GM12878 (cell line): ENCODE data around the gene AP1M2. TPM values are rescaled to one million over a fixed set of nuclear protein-coding genes. Genes with fewer than 3 reads are reported as not detected.

ENCODE experiments used
- ATAC-seq: fragments of 200-7000 bp; cut with Tn5 transposase; 3 replicates; pipeline ENCODE4 v1.9.1; 2020; ENCODE audit warnings: mild to moderate bottlenecking, moderate library complexity
- BruUV-seq: library from RNA; stranded (reverse); fragments of 400-500 nt; replicated peaks from 2 replicates; lab custom pipeline; 2021; lab: Mats Ljungman, UMichigan
- CTCF ChIA-PET: fragments of 300-600 bp; sonication (Branson Sonifier 250); formaldehyde crosslinking; extraction: SDS; loops from one replicate; lab custom pipeline; 2021; ENCODE audit warnings: inconsistent platforms; lab: Yijun Ruan, JAX
- POLR2A ChIA-PET: fragments of 350-600 bp; formaldehyde crosslinking; extraction: SDS; loops from one replicate; lab custom pipeline; 2021; ENCODE audit warnings: inconsistent platforms; lab: Charles Lee
- RAD21 ChIA-PET: fragments of 300-600 bp; sonication (Branson Sonifier 250); formaldehyde crosslinking; loops from one replicate; lab custom pipeline; 2023; ENCODE audit warnings: antibody characterized with exemption; ENCODE audit not compliant: unreplicated experiment; lab: Charles Lee
- SMC1A ChIA-PET: fragments of 300-600 bp; sonication (Branson Sonifier 250); formaldehyde crosslinking; loops from one replicate; lab custom pipeline; 2023; ENCODE audit not compliant: unreplicated experiment, uncharacterized antibody; lab: Charles Lee
- DNase-seq: peaks from one replicate; pipeline ENCODE4 v3.0.0-alpha.2; 2011; ENCODE audit warnings: low read depth, low spot score
- FAIRE-seq: peaks from 3 replicates; lab custom pipeline; 2011; peaks lifted over from hg19 to GRCh38; lab: Jason Lieb, UNC
- H2AFZ ChIP-seq: 2 replicates; pipeline ENCODE4 v1.6.0; 2011; ENCODE audit warnings: low read depth, low read length, control low read depth; ENCODE audit not compliant: control insufficient read depth
- H3K27ac ChIP-seq: 2 replicates; pipeline ENCODE4 v1.5.1; 2011; ENCODE audit warnings: control low read depth; ENCODE audit not compliant: control insufficient read depth, insufficient read depth
- H3K27me3 ChIP-seq, 2 experiments: replicated peaks in 1 of 2; 2 replicates each; pipeline versions ENCODE4 v1.6.0 to v1.6.1; 2011; ENCODE audit warnings: low read length in 1 of 2; ENCODE audit not compliant: control insufficient read depth in 2 of 2, insufficient read depth in 2 of 2
- H3K36me3 ChIP-seq, 2 experiments: 2 replicates each; pipeline ENCODE4 v1.5.1; 2011; ENCODE audit warnings: low read length in 1 of 2; ENCODE audit not compliant: control insufficient read depth in 2 of 2, insufficient read depth in 2 of 2
- H3K4me1 ChIP-seq: 2 replicates; pipeline ENCODE4 v1.6.1; 2011; ENCODE audit warnings: mild to moderate bottlenecking, low read length, moderate library complexity, mixed read lengths; ENCODE audit not compliant: control insufficient read depth, insufficient read depth
- H3K4me2 ChIP-seq: 2 replicates; pipeline ENCODE4 v1.6.0; 2011; ENCODE audit warnings: control low read depth; ENCODE audit not compliant: control insufficient read depth, insufficient read depth
- H3K4me3 ChIP-seq: fragments of 200-600 bp; sonication (generic); 2 replicates; pipeline ENCODE4 v1.5.1; 2016
- H3K79me2 ChIP-seq: 2 replicates; pipeline ENCODE4 v1.6.0; 2011; ENCODE audit warnings: low read length; ENCODE audit not compliant: control insufficient read depth, insufficient read depth
- H3K9ac ChIP-seq: 2 replicates; pipeline ENCODE4 v1.8.0; 2011; ENCODE audit warnings: low read length, control low read depth, mixed read lengths; ENCODE audit not compliant: control insufficient read depth, insufficient read depth
- H3K9me3 ChIP-seq: replicated peaks from 3 replicates; pipeline ENCODE4 v1.5.1; 2011; ENCODE audit warnings: mild to moderate bottlenecking, low read length; ENCODE audit not compliant: control insufficient read depth, insufficient read depth
- H4K20me1 ChIP-seq: 2 replicates; pipeline ENCODE4 v1.6.0; 2011; ENCODE audit not compliant: control insufficient read depth, insufficient read depth
- CBX5 ChIP-seq: sonication (generic); IDR thresholded peaks from 2 replicates; pipeline ENCODE4 v1.6.1; 2016; ENCODE audit warnings: low read depth, moderate library complexity, mild to moderate bottlenecking, inconsistent platforms
- CREM ChIP-seq: IDR thresholded peaks from 2 replicates; pipeline ENCODE4 v1.6.1; 2014; ENCODE audit warnings: antibody characterized with exemption, low read depth
- DPF2 ChIP-seq: fragments of 450-650 bp; IDR thresholded peaks from 2 replicates; pipeline ENCODE4 v1.6.1; 2017; ENCODE audit warnings: mild to moderate bottlenecking
- IKZF1 ChIP-seq: fragments of 450-650 bp; conservative IDR thresholded peaks from 2 replicates; pipeline ENCODE4 v1.6.1; 2017; ENCODE audit warnings: antibody characterized with exemption, mild to moderate bottlenecking
- NFIC ChIP-seq: IDR thresholded peaks from 2 replicates; pipeline ENCODE4 v1.6.1; 2012; ENCODE audit warnings: low read depth, mild to moderate bottlenecking, inconsistent platforms, low read length, moderate library complexity
- NFYA ChIP-seq: IDR thresholded peaks from 2 replicates; pipeline ENCODE4 v1.6.1; 2011; ENCODE audit warnings: low read depth, mild to moderate bottlenecking, low read length, improper control_type of control experiment, borderline replicate concordance
- POLR2AphosphoS2 ChIP-seq: IDR thresholded peaks from 2 replicates; pipeline ENCODE4 v1.6.1; 2011; ENCODE audit warnings: low read depth, mild to moderate bottlenecking, low read length, improper control_type of control experiment, moderate library complexity
- RAD21 ChIP-seq: IDR thresholded peaks from 2 replicates; pipeline ENCODE4 v1.6.1; 2011; ENCODE audit warnings: mild to moderate bottlenecking, low read depth, low read length, moderate library complexity; ENCODE audit not compliant: insufficient read depth
- WGBS: methylation state at CpG from one replicate; pipeline ENCODE4 v1.1.6; 2016; ENCODE audit warnings: low lambda C conversion rate; ENCODE audit not compliant: insufficient replicate concordance, insufficient coverage; ENCODE audit errors: missing lambda C conversion rate; 5-methylcytosine and 5-hydroxymethylcytosine counted together
- in situ Hi-C: fragments of 300-500 bp; cut with MboI; formaldehyde crosslinking; loops from 9 replicates; pipeline ENCODE4 v1.14.3; 2018; ENCODE audit warnings: mixed read lengths
- intact Hi-C: fragments of 100-400 bp; cut with micrococcal nuclease; formaldehyde crosslinking; loops from one replicate; pipeline ENCODE4 v1.14.2; 2022; ENCODE audit not compliant: unreplicated experiment
- polyA plus RNA-seq, 11 experiments: library from polyadenylated mRNA; depleted of rRNA in 4 of 11; unstranded in 6 of 11; stranded (reverse) in 5 of 11; fragments of >200 nt; fragmentation: Nextera tagmentation in 4 of 11; fragmentation: Illumina TruSeq in 1 of 11; extraction: Ambion mirVana in 4 of 11; extraction: Trizol in 1 of 11; gene quantifications; 1 replicate in 1 of 11; 2 replicates in 10 of 11; pipeline versions ENCODE4 v1.2.1 to v1.2.3, GENCODE V29; 2011 to 2016; ENCODE audit warnings: inconsistent platforms in 2 of 11, missing spikeins in 2 of 11, low read depth in 1 of 11
- total RNA-seq, 4 experiments: library from RNA; depleted of rRNA in 3 of 4; stranded (reverse); fragments of >200 nt in 3 of 4; fragmentation: Illumina TruSeq in 1 of 4; extraction: Trizol in 1 of 4; gene quantifications; 2 replicates each; pipeline versions ENCODE4 v1.2.1 to v1.2.3, GENCODE V29; 2013 to 2021
- TF ChIP-seq, protein P1 (sequence below): fragments of 450-650 bp; formaldehyde crosslinking; IDR thresholded peaks from 2 replicates; pipeline ENCODE4 v1.4.0; 2020; ENCODE audit warnings: mild to moderate bottlenecking, moderate library complexity
- TF ChIP-seq, protein P2 (sequence below): fragments of 450-650 bp; IDR thresholded peaks from 2 replicates; pipeline ENCODE4 v1.6.1; 2018; ENCODE audit warnings: borderline replicate concordance, mild to moderate bottlenecking; ENCODE audit not compliant: partially characterized antibody
- TF ChIP-seq, protein P3 (sequence below): fragments of 150-350 bp; IDR thresholded peaks from 2 replicates; pipeline ENCODE4 v1.6.1; 2016; ENCODE audit warnings: low read depth, low read length

Gene AP1M2
- total and polyA plus RNA-seq, 10 of the 15 experiments (the other 5 are each of a cell fraction or from before 2014, with no cell fraction given) = 0.72 TPM; not detected in 9

DNA sequence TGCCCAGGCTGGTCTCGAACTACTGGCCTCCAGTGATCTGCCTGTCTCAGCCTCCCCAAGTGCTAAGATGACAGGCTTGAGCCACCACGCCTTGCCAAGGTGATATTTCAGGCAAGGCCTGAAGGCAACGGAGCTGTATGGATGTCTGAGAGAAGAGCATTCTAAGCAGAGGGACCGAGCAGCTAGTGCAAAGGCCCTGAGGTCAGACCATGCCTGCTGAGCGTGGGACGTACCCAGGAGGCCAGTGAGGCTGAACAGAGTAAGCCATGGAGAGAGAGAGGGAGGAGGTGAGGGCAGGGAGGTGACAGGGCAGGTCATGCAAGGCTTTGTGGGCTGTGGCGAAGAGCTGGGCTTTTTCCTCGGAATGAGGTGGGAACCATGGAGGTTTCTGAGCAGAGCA lies 34.9 kb upstream of the AP1M2 start:
- intact Hi-C loops = no loop called here
- Histone ChIP-seq H4K20me1 (no peaks in the 10 kb centered on the region), H3K79me2 (no peaks in the 10 kb centered on the region), H2AFZ (no peak overlapping the region), H3K4me2 (no peak overlapping the region), H3K27ac (no peak overlapping the region), H3K4me3 (no peak overlapping the region), H3K27me3 (no peaks in the 10 kb centered on the region), H3K9me3 (no peaks in the 10 kb centered on the region), H3K36me3 (peaks cover 0 to 2% of the 10 kb centered on the region in 2 experiments; a peak in 2 of 4 replicates), H3K4me1 (no peaks in the 10 kb centered on the region), H3K9ac (no peak overlapping the region)
- ChIA-PET RAD21 (interaction anchor here (1.1 kb wide), 1 partner anchor 18 kb away, joined by 4 read pairs; no protein-coding TSS in a partner anchor), POLR2A (no interaction called here), CTCF (interaction anchor here (1.2 to 1.9 kb wide), 3 partner anchors 10 to 78 kb away, joined by 4 to 7 read pairs (median 5); no protein-coding TSS in a partner anchor), SMC1A (no interaction called here)
- 92% methylated on average over 8 of the region's 8 CpGs for WGBS
- BruUV-seq = no TSS peak
- ATAC-seq (no peak), DNase-seq (no peak), FAIRE-seq (no peak)
- in situ Hi-C loops = no loop called here
- TF ChIP-seq CREM = no peak
- no peak for TF ChIP-seq POLR2AphosphoS2
- TF ChIP-seq, protein P1, sequence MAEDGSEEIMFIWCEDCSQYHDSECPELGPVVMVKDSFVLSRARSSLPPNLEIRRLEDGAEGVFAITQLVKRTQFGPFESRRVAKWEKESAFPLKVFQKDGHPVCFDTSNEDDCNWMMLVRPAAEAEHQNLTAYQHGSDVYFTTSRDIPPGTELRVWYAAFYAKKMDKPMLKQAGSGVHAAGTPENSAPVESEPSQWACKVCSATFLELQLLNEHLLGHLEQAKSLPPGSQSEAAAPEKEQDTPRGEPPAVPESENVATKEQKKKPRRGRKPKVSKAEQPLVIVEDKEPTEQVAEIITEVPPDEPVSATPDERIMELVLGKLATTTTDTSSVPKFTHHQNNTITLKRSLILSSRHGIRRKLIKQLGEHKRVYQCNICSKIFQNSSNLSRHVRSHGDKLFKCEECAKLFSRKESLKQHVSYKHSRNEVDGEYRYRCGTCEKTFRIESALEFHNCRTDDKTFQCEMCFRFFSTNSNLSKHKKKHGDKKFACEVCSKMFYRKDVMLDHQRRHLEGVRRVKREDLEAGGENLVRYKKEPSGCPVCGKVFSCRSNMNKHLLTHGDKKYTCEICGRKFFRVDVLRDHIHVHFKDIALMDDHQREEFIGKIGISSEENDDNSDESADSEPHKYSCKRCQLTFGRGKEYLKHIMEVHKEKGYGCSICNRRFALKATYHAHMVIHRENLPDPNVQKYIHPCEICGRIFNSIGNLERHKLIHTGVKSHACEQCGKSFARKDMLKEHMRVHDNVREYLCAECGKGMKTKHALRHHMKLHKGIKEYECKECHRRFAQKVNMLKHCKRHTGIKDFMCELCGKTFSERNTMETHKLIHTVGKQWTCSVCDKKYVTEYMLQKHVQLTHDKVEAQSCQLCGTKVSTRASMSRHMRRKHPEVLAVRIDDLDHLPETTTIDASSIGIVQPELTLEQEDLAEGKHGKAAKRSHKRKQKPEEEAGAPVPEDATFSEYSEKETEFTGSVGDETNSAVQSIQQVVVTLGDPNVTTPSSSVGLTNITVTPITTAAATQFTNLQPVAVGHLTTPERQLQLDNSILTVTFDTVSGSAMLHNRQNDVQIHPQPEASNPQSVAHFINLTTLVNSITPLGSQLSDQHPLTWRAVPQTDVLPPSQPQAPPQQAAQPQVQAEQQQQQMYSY (CRISPR knock-in tag) = no peak
- TF ChIP-seq NFYA = no peak
- TF ChIP-seq CBX5 = no peak
- TF ChIP-seq, protein P2, sequence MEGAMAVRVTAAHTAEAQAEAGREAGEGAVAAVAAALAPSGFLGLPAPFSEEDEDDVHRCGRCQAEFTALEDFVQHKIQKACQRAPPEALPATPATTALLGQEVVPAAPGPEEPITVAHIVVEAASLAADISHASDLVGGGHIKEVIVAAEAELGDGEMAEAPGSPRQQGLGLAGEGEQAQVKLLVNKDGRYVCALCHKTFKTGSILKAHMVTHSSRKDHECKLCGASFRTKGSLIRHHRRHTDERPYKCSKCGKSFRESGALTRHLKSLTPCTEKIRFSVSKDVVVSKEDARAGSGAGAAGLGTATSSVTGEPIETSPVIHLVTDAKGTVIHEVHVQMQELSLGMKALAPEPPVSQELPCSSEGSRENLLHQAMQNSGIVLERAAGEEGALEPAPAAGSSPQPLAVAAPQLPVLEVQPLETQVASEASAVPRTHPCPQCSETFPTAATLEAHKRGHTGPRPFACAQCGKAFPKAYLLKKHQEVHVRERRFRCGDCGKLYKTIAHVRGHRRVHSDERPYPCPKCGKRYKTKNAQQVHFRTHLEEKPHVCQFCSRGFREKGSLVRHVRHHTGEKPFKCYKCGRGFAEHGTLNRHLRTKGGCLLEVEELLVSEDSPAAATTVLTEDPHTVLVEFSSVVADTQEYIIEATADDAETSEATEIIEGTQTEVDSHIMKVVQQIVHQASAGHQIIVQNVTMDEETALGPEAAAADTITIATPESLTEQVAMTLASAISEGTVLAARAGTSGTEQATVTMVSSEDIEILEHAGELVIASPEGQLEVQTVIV = no peak
- TF ChIP-seq IKZF1 = no peak
- TF ChIP-seq, protein P3, sequence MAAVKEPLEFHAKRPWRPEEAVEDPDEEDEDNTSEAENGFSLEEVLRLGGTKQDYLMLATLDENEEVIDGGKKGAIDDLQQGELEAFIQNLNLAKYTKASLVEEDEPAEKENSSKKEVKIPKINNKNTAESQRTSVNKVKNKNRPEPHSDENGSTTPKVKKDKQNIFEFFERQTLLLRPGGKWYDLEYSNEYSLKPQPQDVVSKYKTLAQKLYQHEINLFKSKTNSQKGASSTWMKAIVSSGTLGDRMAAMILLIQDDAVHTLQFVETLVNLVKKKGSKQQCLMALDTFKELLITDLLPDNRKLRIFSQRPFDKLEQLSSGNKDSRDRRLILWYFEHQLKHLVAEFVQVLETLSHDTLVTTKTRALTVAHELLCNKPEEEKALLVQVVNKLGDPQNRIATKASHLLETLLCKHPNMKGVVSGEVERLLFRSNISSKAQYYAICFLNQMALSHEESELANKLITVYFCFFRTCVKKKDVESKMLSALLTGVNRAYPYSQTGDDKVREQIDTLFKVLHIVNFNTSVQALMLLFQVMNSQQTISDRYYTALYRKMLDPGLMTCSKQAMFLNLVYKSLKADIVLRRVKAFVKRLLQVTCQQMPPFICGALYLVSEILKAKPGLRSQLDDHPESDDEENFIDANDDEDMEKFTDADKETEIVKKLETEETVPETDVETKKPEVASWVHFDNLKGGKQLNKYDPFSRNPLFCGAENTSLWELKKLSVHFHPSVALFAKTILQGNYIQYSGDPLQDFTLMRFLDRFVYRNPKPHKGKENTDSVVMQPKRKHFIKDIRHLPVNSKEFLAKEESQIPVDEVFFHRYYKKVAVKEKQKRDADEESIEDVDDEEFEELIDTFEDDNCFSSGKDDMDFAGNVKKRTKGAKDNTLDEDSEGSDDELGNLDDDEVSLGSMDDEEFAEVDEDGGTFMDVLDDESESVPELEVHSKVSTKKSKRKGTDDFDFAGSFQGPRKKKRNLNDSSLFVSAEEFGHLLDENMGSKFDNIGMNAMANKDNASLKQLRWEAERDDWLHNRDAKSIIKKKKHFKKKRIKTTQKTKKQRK = no peak
- TF ChIP-seq RAD21 = no peak
- no peak for TF ChIP-seq NFIC
- TF ChIP-seq DPF2 = no peak
